H9 (cell line): ENCODE measurements around the gene CHPF. TPM values are rescaled to one million over a fixed set of nuclear protein-coding genes. Genes with fewer than 3 reads are reported as not detected.

Source experiments
- DNase-seq: peaks from one replicate; pipeline ENCODE4 v3.0.0-alpha.2; 2017
- H2AFZ ChIP-seq: one replicate; pipeline ENCODE4 v1.6.1; 2013; ENCODE audit warnings: mild to moderate bottlenecking, low read length, control low read depth, moderate library complexity
- H2AK5ac ChIP-seq: 2 replicates; pipeline ENCODE4 v1.6.1; 2013; ENCODE audit warnings: low read length, control low read depth, mixed read lengths; ENCODE audit not compliant: insufficient read length
- H2BK120ac ChIP-seq: one replicate; pipeline ENCODE4 v1.6.1; 2013; ENCODE audit warnings: low read depth, mild to moderate bottlenecking, low read length, control low read depth, inconsistent platforms; ENCODE audit not compliant: poor library complexity, severe bottlenecking
- H2BK12ac ChIP-seq: 2 replicates; pipeline ENCODE4 v1.6.1; 2013; ENCODE audit warnings: low read length, control low read depth, mixed read lengths, low read depth; ENCODE audit not compliant: insufficient read length
- H2BK15ac ChIP-seq: 2 replicates; pipeline ENCODE4 v1.6.1; 2013; ENCODE audit warnings: low read depth, low read length, control low read depth
- H2BK20ac ChIP-seq: one replicate; pipeline ENCODE4 v1.6.1; 2013; ENCODE audit warnings: low read depth, mild to moderate bottlenecking, low read length, control low read depth, inconsistent platforms; ENCODE audit not compliant: poor library complexity, severe bottlenecking
- H2BK5ac ChIP-seq: 2 replicates; pipeline ENCODE4 v1.6.1; 2013; ENCODE audit warnings: low read length, control low read depth, mixed read lengths; ENCODE audit not compliant: insufficient read length
- H3K14ac ChIP-seq: 2 replicates; pipeline ENCODE4 v1.6.1; 2013; ENCODE audit warnings: low read length, control low read depth; ENCODE audit not compliant: insufficient read depth
- H3K18ac ChIP-seq: 2 replicates; pipeline ENCODE4 v1.6.1; 2013; ENCODE audit warnings: low read depth, mild to moderate bottlenecking, mixed read lengths, low read length, control low read depth; ENCODE audit not compliant: insufficient read length
- H3K23ac ChIP-seq: 2 replicates; pipeline ENCODE4 v1.6.1; 2013; ENCODE audit warnings: low read length, control low read depth, mixed read lengths, low read depth; ENCODE audit not compliant: insufficient read length
- H3K23me2 ChIP-seq: 2 replicates; pipeline ENCODE4 v1.6.1; 2013; ENCODE audit warnings: low read depth, mild to moderate bottlenecking, mixed read lengths, low read length, control low read depth; ENCODE audit not compliant: insufficient read length, poor library complexity, severe bottlenecking
- H3K27ac ChIP-seq: 2 replicates; pipeline ENCODE4 v1.5.1; 2013; ENCODE audit warnings: low read length, control low read depth, mixed read lengths, low read depth; ENCODE audit not compliant: insufficient read length
- H3K27me3 ChIP-seq: 2 replicates; pipeline ENCODE4 v1.6.1; 2013; ENCODE audit warnings: low read length, control low read depth, inconsistent platforms; ENCODE audit not compliant: insufficient read depth
- H3K4ac ChIP-seq: 2 replicates; pipeline ENCODE4 v1.6.1; 2013; ENCODE audit warnings: low read depth, mild to moderate bottlenecking, control low read depth, inconsistent platforms, low read length, moderate library complexity
- H3K4me1 ChIP-seq: 2 replicates; pipeline ENCODE4 v1.6.1; 2013; ENCODE audit warnings: low read length, control low read depth, inconsistent platforms; ENCODE audit not compliant: insufficient read depth
- H3K4me2 ChIP-seq: 2 replicates; pipeline ENCODE4 v1.6.1; 2013; ENCODE audit warnings: low read length, control low read depth, mixed read lengths; ENCODE audit not compliant: insufficient read length, insufficient read depth
- H3K56ac ChIP-seq: 2 replicates; pipeline ENCODE4 v1.6.1; 2013; ENCODE audit warnings: low read depth, mild to moderate bottlenecking, mixed read lengths, low read length, control low read depth; ENCODE audit not compliant: insufficient read length
- H3K79me1 ChIP-seq: 2 replicates; pipeline ENCODE4 v1.6.1; 2013; ENCODE audit warnings: low read depth, mild to moderate bottlenecking, moderate library complexity, low read length, control low read depth, inconsistent platforms; ENCODE audit not compliant: insufficient read depth, poor library complexity, severe bottlenecking
- H3K79me2 ChIP-seq: 2 replicates; pipeline ENCODE4 v1.6.1; 2013; ENCODE audit warnings: low read length, control low read depth, inconsistent platforms; ENCODE audit not compliant: insufficient read depth
- H3K9ac ChIP-seq: 2 replicates; pipeline ENCODE4 v1.6.1; 2013; ENCODE audit warnings: low read length, control low read depth, mixed read lengths; ENCODE audit not compliant: insufficient read length; ENCODE audit errors: extremely low read depth
- H3K9me3 ChIP-seq: one replicate; pipeline ENCODE4 v1.6.1; 2013; ENCODE audit warnings: low read depth, low read length, inconsistent platforms; ENCODE audit not compliant: control insufficient read depth
- H3T11ph ChIP-seq: one replicate; pipeline ENCODE4 v1.6.1; 2013; ENCODE audit warnings: mild to moderate bottlenecking, low read length, control low read depth, inconsistent platforms
- H4K20me1 ChIP-seq: one replicate; pipeline ENCODE4 v1.6.1; 2013; ENCODE audit not compliant: control insufficient read depth, insufficient read length, insufficient read depth
- H4K5ac ChIP-seq: 2 replicates; pipeline ENCODE4 v1.6.1; 2013; ENCODE audit warnings: low read depth, mild to moderate bottlenecking, mixed read lengths, low read length, control low read depth; ENCODE audit not compliant: insufficient read length
- H4K8ac ChIP-seq: replicated peaks from 2 replicates; pipeline ENCODE4 v1.6.1; 2013; ENCODE audit warnings: low read length, control low read depth, mixed read lengths, low read depth; ENCODE audit not compliant: insufficient read length
- H4K91ac ChIP-seq: 2 replicates; pipeline ENCODE4 v1.6.1; 2013; ENCODE audit warnings: low read depth, mild to moderate bottlenecking, moderate library complexity, mixed read lengths, low read length, control low read depth; ENCODE audit not compliant: insufficient read length
- H3K27ac Mint-ChIP-seq, 3 experiments: 2 replicates in 2 of 3; 3 replicates in 1 of 3; pipeline ENCODE4 v1.8.0; 2020 to 2021; ENCODE audit warnings: mixed read lengths in 3 of 3, mild to moderate bottlenecking in 1 of 3, moderate library complexity in 1 of 3
- H3K27me3 Mint-ChIP-seq: 2 replicates; pipeline ENCODE4 v1.8.0; 2021; ENCODE audit warnings: low read depth, mild to moderate bottlenecking, moderate library complexity, mixed read lengths
- H3K36me3 Mint-ChIP-seq, 3 experiments: 2 replicates in 2 of 3; 3 replicates in 1 of 3; pipeline ENCODE4 v1.8.0; 2020 to 2021; ENCODE audit warnings: low read depth in 3 of 3, mixed read lengths in 3 of 3; ENCODE audit not compliant: insufficient read depth in 1 of 3
- H3K4me1 Mint-ChIP-seq, 2 experiments: 2 replicates each; pipeline ENCODE4 v1.8.0; 2020; ENCODE audit warnings: mixed read lengths in 2 of 2
- H3K4me3 Mint-ChIP-seq, 2 experiments: 2 replicates in 1 of 2; 3 replicates in 1 of 2; pipeline ENCODE4 v1.8.0; 2020 to 2021; ENCODE audit warnings: mild to moderate bottlenecking in 2 of 2, mixed read lengths in 2 of 2, moderate library complexity in 1 of 2
- H3K9me3 Mint-ChIP-seq, 2 experiments: 2 replicates in 1 of 2; 3 replicates in 1 of 2; pipeline ENCODE4 v1.8.0; 2020; ENCODE audit warnings: mild to moderate bottlenecking in 2 of 2, mixed read lengths in 2 of 2, moderate library complexity in 1 of 2
- CTCF ChIP-seq: fragments of 200-600 bp; sonication (generic); conservative IDR thresholded peaks from 3 replicates; pipeline ENCODE4 v1.8.0; 2021; ENCODE audit warnings: antibody characterized with exemption, mild to moderate bottlenecking
- WGBS: extraction: QIAGEN DNeasy Blood & Tissue Kit; methylation state at CpG from one replicate; pipeline ENCODE4 v1.1.7; 2013; ENCODE audit warnings: missing lambda C conversion rate, low lambda C conversion rate, mixed read lengths; ENCODE audit not compliant: insufficient read length; ENCODE audit errors: extremely low coverage; 5-methylcytosine and 5-hydroxymethylcytosine counted together
- total RNA-seq: library from RNA; stranded (reverse); gene quantifications from 2 replicates; pipeline ENCODE4 v1.2.1, GENCODE V29; 2021

CHPF gene
- total RNA-seq, 1 experiment from 2014 or later: 46.5 TPM

- Histone ChIP-seq H2BK12ac (no peak overlapping the region), H3K79me1 (no peaks in the 10 kb centered on the region), H3K23me2 (peaks cover 11% of the 10 kb centered on the region), H3K27ac (no peak overlapping the region), H3K9ac (no peak overlapping the region), H3K18ac (no peak overlapping the region), H2AK5ac (no peak overlapping the region), H3K4me1 (peaks cover 3% of the 10 kb centered on the region; the same call in 1 of the 2 replicates), H3K56ac (no peak overlapping the region), H3K79me2 (no peaks in the 10 kb centered on the region), H3K14ac (peak overlapping the region; percentile 42), H2BK15ac (no peak overlapping the region), H3K9me3 (no peaks in the 10 kb centered on the region), H3K23ac (no peak overlapping the region), H3T11ph (no peak overlapping the region), H3K27me3 (peaks cover 4% of the 10 kb centered on the region; the same call in 1 of the 2 replicates), H2BK5ac (no peak overlapping the region), H4K91ac (no peak overlapping the region), H2AFZ (no peak overlapping the region), H4K5ac (no peak overlapping the region), H3K4me2 (peak overlapping the region; percentile 83), H4K8ac (no peak overlapping the region), H3K4ac (no peak overlapping the region), H2BK20ac (no peak overlapping the region), H4K20me1 (no peaks in the 10 kb centered on the region), H2BK120ac (no peak overlapping the region)
- Mint-ChIP-seq H3K4me3 (peak overlapping the region; percentile 81 to 93), H3K27me3 (peaks cover 40% of the 10 kb centered on the region), H3K4me1 (peaks cover 10 to 18% of the 10 kb centered on the region in 2 experiments), H3K27ac (no peak overlapping the region; a peak in 1 of 7 replicates), H3K9me3 (no peaks in the 10 kb centered on the region), H3K36me3 (peaks cover 5 to 43% (median 33%) of the 10 kb centered on the region in 3 experiments)
- TF ChIP-seq CTCF: no peak
- WGBS: no CpG with 5 or more reads among the region's 99 CpGs
- DNase-seq: no peak
Measured at GRCh38 chr2:219552382-219553167, 9.0 kb upstream of the CHPF start.
